Measurements from ENCODE around the gene HARBI1. TPM values are rescaled to one million over a fixed set of nuclear protein-coding genes. Genes with fewer than 3 reads are reported as not detected.

The HARBI1 gene, protein sequence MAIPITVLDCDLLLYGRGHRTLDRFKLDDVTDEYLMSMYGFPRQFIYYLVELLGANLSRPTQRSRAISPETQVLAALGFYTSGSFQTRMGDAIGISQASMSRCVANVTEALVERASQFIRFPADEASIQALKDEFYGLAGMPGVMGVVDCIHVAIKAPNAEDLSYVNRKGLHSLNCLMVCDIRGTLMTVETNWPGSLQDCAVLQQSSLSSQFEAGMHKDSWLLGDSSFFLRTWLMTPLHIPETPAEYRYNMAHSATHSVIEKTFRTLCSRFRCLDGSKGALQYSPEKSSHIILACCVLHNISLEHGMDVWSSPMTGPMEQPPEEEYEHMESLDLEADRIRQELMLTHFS
- 1 to 10 TPM; 1.2 to 6.9 (median 3.3) TPM for total RNA-seq

DNA sequence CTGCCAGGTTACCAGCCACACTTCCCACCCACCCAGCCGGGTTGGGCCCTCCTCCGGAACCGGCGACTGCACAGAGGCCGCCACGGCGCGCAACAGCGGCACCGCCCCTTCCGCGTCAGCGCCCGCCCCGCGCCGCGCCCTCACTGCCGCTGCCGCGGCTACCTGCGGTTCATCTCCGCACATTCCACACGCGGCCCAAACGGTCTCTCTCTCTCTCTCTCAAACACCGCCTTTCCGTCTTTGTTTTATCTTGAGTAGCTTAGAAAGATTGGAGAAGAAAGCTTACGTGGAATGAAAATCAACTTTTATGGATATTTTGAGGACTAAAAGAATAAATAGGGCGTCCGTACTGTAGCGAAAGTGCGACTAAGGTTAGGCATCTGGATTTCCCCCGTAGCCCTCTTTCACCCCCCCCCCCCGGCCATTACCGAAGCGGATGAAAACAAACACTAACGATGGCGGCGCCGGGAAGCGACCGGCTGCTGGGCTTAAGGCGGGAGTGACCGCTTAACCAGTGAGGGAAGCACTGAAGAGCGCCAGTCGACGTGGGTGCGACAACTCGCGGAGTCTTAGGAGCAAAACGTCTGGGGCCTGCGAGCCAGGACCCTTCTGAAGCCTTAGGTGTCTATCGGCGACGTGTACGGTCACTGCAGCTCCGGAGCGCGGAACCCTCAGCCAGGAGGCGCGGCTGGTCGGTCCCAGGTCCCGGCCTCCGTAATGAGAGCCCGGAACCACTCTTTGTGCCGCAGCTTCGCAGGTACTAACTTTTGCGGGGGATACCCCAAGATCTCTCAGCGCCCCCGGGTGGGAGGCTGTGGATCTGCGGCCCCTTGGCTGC is at the start of gene HARBI1, which contains the start of gene ATG13:
Gene HARBI1, minus strand, starts transcription at position 94 of the 838 bp plus-strand sequence. CDS start 990 bp downstream, outside the sequence.
Gene ATG13, plus strand, starts transcription at position 420 of the 838 bp plus-strand sequence. CDS start 26,739 bp downstream, outside the sequence.
- TF ChIP-seq, protein P1, sequence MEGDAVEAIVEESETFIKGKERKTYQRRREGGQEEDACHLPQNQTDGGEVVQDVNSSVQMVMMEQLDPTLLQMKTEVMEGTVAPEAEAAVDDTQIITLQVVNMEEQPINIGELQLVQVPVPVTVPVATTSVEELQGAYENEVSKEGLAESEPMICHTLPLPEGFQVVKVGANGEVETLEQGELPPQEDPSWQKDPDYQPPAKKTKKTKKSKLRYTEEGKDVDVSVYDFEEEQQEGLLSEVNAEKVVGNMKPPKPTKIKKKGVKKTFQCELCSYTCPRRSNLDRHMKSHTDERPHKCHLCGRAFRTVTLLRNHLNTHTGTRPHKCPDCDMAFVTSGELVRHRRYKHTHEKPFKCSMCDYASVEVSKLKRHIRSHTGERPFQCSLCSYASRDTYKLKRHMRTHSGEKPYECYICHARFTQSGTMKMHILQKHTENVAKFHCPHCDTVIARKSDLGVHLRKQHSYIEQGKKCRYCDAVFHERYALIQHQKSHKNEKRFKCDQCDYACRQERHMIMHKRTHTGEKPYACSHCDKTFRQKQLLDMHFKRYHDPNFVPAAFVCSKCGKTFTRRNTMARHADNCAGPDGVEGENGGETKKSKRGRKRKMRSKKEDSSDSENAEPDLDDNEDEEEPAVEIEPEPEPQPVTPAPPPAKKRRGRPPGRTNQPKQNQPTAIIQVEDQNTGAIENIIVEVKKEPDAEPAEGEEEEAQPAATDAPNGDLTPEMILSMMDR (IDR thresholded peaks at IDR 0.05 in 4 of 5, conservative IDR thresholded peaks at IDR 0.05 in 1 of 5): peak; percentile 80 to 94 (median 83)
- peak in 1 of 2 donors; percentile 80 for TF ChIP-seq POLR2A (IDR thresholded peaks at IDR 0.05)
- DNase-seq (peak; percentile 68 to 78), ATAC-seq (peak; percentile 92 to 94)
- peak within 1 kb of the TSS; percentile 92 to 99 (median 96) for H3K27ac ChIP-seq
- peaks cover 21 to 24% of the 10 kb centered on the region in 2 donors for H3K4me1 ChIP-seq
- no peaks in the 10 kb centered on the region for H3K27me3 ChIP-seq
- H3K4me3 ChIP-seq: peak within 1 kb of the TSS; percentile 81 to 100 (median 93)
- H3K36me3 ChIP-seq: peaks cover 0 to 2% of the 10 kb centered on the region in 2 donors
- H3K9me3 ChIP-seq: no peaks in the 10 kb centered on the region
- intact Hi-C loops (cut with DNase I; ENCODE audit: low total_unique reads): loop anchor here (1.0 to 2.0 kb wide), 3 partner anchors 23 to 225 kb away; partner anchors contain the start of gene AMBRA1
- in situ Hi-C loops (cut with MboI; ENCODE audit: low sequenced_read_pairs in 4 of 4): no loop called here

DNA sequence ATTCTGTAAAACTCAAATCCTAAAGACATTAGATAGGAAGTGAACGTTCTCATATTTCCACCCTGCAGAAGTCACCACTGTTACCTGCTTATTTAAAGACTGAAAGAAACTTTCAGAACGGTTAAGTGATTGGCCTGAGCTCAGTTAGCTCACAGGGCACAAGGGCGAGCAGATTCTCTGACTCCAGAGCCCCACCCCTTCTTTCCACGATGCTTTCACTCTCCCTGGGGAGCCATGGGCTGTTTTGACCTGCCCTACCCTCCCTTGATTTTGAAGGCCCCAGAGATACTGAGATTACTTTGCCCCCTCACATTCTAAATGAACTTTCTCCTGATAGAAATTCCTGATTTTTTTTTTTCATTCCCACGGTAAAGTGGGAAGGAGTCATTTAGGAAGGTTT is 49.5 kb upstream of the HARBI1 start:
- ATAC-seq: peak; percentile 39 to 40
- Histone ChIP-seq H3K4me1 (peaks cover 0 to 17% of the 10 kb centered on the region in 2 donors), H3K36me3 (peaks cover 3 to 88% of the 10 kb centered on the region in 2 donors), H3K27me3 (no peaks in the 10 kb centered on the region), H3K27ac (peak overlapping the region; percentile 57 to 88 (median 67)), H3K4me3 (no peak overlapping the region), H3K9me3 (no peaks in the 10 kb centered on the region)
- in situ Hi-C loops (cut with MboI; ENCODE audit: low sequenced_read_pairs in 4 of 4): no loop called here
- TF ChIP-seq, protein P1 (IDR thresholded peaks at IDR 0.05 in 4 of 5, conservative IDR thresholded peaks at IDR 0.05 in 1 of 5): no peak
- no peak for TF ChIP-seq POLR2A (IDR thresholded peaks at IDR 0.05)
- intact Hi-C loops (cut with DNase I; ENCODE audit: low total_unique reads): no loop called here
- DNase-seq: peak in 1 of 2 donors; percentile 46

DNA sequence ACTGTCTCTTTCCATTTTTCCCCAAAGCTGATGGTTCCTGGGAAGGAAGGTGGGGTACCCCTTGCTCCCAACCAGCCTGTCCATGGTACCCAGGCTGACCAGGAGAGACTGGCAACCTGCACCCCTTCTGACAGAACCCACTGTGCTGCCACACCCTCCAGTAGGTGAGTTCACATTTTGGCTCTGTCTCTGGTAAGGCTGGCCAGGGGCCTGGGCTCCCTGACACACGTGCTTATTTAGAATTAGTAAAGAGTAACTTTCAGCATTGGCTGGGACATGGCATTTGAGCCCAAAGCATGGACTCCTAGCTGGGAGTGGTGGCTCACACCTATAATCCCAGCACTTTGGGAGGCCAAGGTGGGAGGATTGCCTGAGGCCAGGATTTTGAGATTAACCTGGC is 48.3 kb upstream of the HARBI1 start:
- Histone ChIP-seq H3K27ac (peak overlapping the region; percentile 47 to 88 (median 60)), H3K4me1 (peaks cover 0 to 17% of the 10 kb centered on the region in 2 donors), H3K36me3 (peaks cover 3 to 89% of the 10 kb centered on the region in 2 donors)

DNA sequence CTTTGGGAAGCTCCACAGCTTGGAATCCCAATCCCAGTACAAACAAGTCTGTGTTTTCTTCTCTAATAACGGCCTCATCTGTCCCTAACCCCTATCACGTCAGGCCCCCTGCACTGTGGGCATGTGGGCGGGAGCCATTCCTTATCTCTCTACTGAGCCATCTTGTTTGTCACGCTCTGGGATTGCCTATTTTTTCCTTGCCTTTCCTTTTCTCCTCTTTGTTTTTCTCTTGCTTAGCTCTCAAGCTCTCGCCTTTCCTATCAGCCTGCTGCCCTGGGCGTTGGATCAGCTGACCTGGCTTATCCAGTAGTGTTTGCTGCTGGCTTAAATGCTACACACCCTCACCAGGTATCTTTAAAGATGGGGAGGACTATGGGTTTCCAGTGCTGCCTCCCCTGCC is 47.6 kb upstream of the HARBI1 start:
- H3K27ac ChIP-seq: peak overlapping the region; percentile 47 to 88 (median 60)

More for the DNA sequence above, 48.3 kb upstream of the HARBI1 start:
- in situ Hi-C loops (cut with MboI; ENCODE audit: low sequenced_read_pairs in 4 of 4) (no loop called here), intact Hi-C loops (cut with DNase I; ENCODE audit: low total_unique reads) (no loop called here)
- Histone ChIP-seq H3K27me3 (no peaks in the 10 kb centered on the region), H3K9me3 (no peaks in the 10 kb centered on the region), H3K4me3 (no peak overlapping the region)
- no peak for ATAC-seq
- TF ChIP-seq POLR2A (IDR thresholded peaks at IDR 0.05): no peak
- TF ChIP-seq, protein P1 (IDR thresholded peaks at IDR 0.05 in 4 of 5, conservative IDR thresholded peaks at IDR 0.05 in 1 of 5): no peak
- no peak for DNase-seq

More for the DNA sequence above, 47.6 kb upstream of the HARBI1 start:
- DNase-seq (no peak), ATAC-seq (no peak)
- in situ Hi-C loops (cut with MboI; ENCODE audit: low sequenced_read_pairs in 4 of 4): no loop called here
- intact Hi-C loops (cut with DNase I; ENCODE audit: low total_unique reads): no loop called here
- Histone ChIP-seq H3K27me3 (no peaks in the 10 kb centered on the region), H3K9me3 (no peaks in the 10 kb centered on the region), H3K4me1 (peaks cover 0 to 16% of the 10 kb centered on the region in 2 donors), H3K4me3 (no peak overlapping the region), H3K36me3 (peaks cover 3 to 87% of the 10 kb centered on the region in 2 donors)
- TF ChIP-seq POLR2A (IDR thresholded peaks at IDR 0.05): no peak
- TF ChIP-seq, protein P1 (IDR thresholded peaks at IDR 0.05 in 4 of 5, conservative IDR thresholded peaks at IDR 0.05 in 1 of 5): no peak
